Calu3 (cell line): ENCODE measurements around the gene PIK3R6. TPM values are rescaled to one million over a fixed set of nuclear protein-coding genes. Genes with fewer than 3 reads are reported as not detected.

Experiments
- BruUV-seq: library from RNA; stranded (reverse); fragments of 400-500 nt; replicated peaks from 2 replicates; lab custom pipeline; 2021; lab: Mats Ljungman, UMichigan
- CTCF ChIA-PET: fragments of 300-600 bp; sonication (Branson Sonifier 250); formaldehyde crosslinking; loops from one replicate; lab custom pipeline; 2022; ENCODE audit warnings: antibody characterized with exemption; lab: Charles Lee
- DNase-seq: peaks from one replicate; pipeline ENCODE4 v3.0.0; 2022
- H3K27ac Mint-ChIP-seq: one replicate; pipeline ENCODE4 v1.8.0; 2022; ENCODE audit warnings: mixed read lengths; ENCODE audit not compliant: unreplicated experiment
- H3K27me3 Mint-ChIP-seq: one replicate; pipeline ENCODE4 v1.8.0; 2022; ENCODE audit warnings: mixed read lengths; ENCODE audit not compliant: unreplicated experiment
- H3K36me3 Mint-ChIP-seq: one replicate; pipeline ENCODE4 v1.8.0; 2022; ENCODE audit warnings: mild to moderate bottlenecking, moderate library complexity, mixed read lengths; ENCODE audit not compliant: insufficient read depth, unreplicated experiment
- H3K4me1 Mint-ChIP-seq: one replicate; pipeline ENCODE4 v1.8.0; 2022; ENCODE audit warnings: mild to moderate bottlenecking, low read depth, mixed read lengths; ENCODE audit not compliant: unreplicated experiment
- H3K4me3 Mint-ChIP-seq: one replicate; pipeline ENCODE4 v1.8.0; 2022; ENCODE audit warnings: mild to moderate bottlenecking, low read depth, moderate library complexity, mixed read lengths; ENCODE audit not compliant: unreplicated experiment
- H3K9me3 Mint-ChIP-seq: one replicate; pipeline ENCODE4 v1.8.0; 2022; ENCODE audit warnings: low read depth, mixed read lengths; ENCODE audit not compliant: unreplicated experiment
- intact Hi-C: fragments of 100-400 bp; cut with micrococcal nuclease; formaldehyde crosslinking; loops from one replicate; pipeline ENCODE4 v1.10.0; 2022; ENCODE audit not compliant: unreplicated experiment
- total RNA-seq: library from RNA; stranded (reverse); gene quantifications from 2 replicates; pipeline ENCODE4 v1.2.3, GENCODE V29; 2022
- TF ChIP-seq, protein P1 (sequence below): fragments of 200-600 bp; IDR thresholded peaks from one replicate; pipeline ENCODE4 v1.8.0; 2022; ENCODE audit warnings: antibody characterized with exemption; ENCODE audit not compliant: unreplicated experiment

PIK3R6 gene
- total RNA-seq, 1 experiment from 2014 or later = not detected

DNA sequence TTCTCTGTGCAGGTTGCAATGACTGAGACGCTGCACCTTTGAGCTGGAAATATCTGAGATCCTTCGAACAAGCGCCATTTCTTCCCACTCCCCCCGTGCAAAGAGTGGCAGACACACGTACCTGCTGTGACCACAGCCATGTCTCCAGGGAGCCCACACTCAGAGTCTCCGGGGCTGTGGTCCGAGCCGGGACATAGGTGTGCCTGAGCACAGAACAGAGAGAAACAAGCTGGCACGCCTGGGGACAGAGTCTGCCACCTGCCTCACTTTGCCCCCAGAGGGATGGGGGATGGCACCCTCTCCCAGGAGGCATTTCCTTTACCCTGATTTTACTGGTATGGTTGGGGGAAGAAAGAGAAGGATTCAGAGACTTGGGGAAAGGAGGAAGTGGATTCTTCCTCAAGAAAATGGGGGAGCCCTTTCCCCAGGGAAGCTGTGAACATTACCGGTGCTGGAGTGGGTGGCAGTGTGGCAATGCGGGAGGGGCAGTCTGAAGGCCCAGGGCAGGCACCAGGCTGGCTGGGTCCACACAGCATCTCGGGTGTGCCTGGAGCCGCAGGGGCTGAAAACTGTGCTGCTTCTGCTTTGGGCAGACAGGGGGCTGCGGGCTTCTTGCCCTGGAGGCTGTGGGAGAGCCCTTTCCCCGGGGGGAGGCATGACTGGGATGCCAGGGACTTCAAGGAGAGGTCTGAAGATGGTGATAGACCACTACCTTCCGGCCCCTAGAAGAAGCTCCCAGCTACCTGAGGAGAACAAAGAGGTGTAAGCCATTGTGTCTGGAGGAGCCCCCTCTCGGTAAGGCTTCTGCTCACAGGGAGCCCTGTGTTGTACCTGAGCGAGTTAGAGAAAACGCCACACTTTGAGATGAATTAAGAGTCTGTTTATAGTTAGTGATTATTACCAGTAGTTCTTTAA is 6.6 kb upstream of the PIK3R6 start:
- Mint-ChIP-seq H3K9me3 (no peaks in the 10 kb centered on the region), H3K4me3 (no peak overlapping the region), H3K4me1 (no peaks in the 10 kb centered on the region), H3K36me3 (peaks cover 5% of the 10 kb centered on the region), H3K27me3 (peaks cover 72% of the 10 kb centered on the region), H3K27ac (no peak overlapping the region)
- CTCF ChIA-PET = no interaction called here
- BruUV-seq = no TSS peak
- no peak for DNase-seq
- TF ChIP-seq, protein P1, sequence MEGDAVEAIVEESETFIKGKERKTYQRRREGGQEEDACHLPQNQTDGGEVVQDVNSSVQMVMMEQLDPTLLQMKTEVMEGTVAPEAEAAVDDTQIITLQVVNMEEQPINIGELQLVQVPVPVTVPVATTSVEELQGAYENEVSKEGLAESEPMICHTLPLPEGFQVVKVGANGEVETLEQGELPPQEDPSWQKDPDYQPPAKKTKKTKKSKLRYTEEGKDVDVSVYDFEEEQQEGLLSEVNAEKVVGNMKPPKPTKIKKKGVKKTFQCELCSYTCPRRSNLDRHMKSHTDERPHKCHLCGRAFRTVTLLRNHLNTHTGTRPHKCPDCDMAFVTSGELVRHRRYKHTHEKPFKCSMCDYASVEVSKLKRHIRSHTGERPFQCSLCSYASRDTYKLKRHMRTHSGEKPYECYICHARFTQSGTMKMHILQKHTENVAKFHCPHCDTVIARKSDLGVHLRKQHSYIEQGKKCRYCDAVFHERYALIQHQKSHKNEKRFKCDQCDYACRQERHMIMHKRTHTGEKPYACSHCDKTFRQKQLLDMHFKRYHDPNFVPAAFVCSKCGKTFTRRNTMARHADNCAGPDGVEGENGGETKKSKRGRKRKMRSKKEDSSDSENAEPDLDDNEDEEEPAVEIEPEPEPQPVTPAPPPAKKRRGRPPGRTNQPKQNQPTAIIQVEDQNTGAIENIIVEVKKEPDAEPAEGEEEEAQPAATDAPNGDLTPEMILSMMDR = no peak
- intact Hi-C loops = no loop called here

DNA sequence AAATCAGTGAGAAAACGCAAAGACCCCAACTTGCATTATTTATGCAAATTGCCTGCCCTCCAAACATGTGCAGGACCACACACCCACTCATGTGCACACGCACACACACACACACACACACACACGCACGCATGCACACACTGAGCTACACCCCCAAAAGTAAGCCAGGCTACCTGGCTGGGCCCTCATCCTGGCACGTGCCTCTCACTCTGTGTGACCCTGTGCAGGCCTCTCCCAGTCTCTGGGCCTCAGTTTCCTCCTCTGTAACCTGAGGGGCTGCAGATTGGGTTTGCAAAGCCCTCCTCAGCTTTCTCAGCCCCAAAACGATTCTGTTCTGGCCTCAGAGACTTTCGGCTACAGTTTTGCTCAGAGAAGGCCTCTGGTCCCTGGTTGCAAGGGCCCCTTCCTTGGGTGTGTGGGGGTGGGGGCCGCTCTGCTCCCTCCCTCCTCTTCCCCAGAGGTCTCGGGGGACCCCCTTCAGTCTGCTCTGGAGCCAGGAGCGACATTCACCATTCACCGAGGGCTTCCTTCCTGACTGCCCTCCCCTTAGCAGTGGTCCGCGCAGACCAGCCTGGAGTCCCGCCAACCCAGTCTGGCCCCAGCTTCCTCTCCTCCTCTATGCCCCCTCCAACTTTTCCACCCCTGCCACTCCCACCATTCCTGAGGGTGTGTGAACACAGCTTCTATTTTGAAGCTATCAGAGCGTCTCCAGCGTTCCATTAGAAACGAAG is 5.4 kb upstream of the PIK3R6 start:
- intact Hi-C loops = no loop called here

DNA sequence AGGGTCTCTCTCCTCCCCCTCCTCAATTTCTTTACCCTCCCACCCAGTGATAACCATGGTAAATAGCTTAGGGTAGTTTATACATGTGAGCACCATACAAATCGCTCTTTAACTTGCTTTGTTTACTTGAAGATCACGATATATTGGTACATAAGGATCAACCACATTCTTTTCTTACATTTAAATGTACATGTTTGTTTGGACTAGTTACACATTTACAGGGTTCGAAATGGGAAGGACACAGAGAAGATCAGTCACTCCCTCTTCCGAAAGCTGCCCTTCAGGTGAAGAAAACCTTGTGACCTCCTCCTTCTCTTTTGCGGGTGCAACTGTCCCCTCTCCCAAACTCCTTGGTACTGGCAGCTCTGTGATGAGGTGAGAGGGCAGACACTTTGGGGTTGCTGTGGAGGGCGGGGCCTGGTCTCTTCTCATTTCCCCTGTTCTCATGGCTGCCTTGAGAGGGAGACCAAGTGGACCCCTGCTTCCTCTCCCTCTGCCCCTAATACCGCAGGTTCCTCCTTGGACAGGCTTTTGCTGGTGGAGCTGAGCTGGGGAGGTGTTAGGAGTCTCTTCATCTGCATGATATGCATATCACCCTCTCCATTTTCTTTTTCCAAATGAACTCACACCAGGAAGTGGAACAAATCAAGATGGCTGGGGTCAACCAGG is 4.7 kb upstream of the PIK3R6 start:
- Mint-ChIP-seq H3K27me3 (peaks cover 77% of the 10 kb centered on the region), H3K36me3 (peaks cover 5% of the 10 kb centered on the region), H3K27ac (no peak overlapping the region), H3K9me3 (no peaks in the 10 kb centered on the region), H3K4me3 (no peak overlapping the region), H3K4me1 (no peaks in the 10 kb centered on the region)
- CTCF ChIA-PET = interaction anchor here (0.5 kb wide), 1 partner anchor 650 kb away, joined by 4 read pairs; no protein-coding TSS in a partner anchor
- intact Hi-C loops = no loop called here
- no TSS peak for BruUV-seq
- no peak for DNase-seq
- TF ChIP-seq, protein P1 = no peak

More for the DNA sequence above, 5.4 kb upstream of the PIK3R6 start:
- no peak overlapping the region for H3K27ac Mint-ChIP-seq
- no peaks in the 10 kb centered on the region for H3K4me1 Mint-ChIP-seq
- TF ChIP-seq, protein P1 = no peak
- CTCF ChIA-PET = interaction anchor here (0.5 kb wide), 1 partner anchor 650 kb away, joined by 4 read pairs; no protein-coding TSS in a partner anchor
- no peak overlapping the region for H3K4me3 Mint-ChIP-seq
- H3K36me3 Mint-ChIP-seq = peaks cover 5% of the 10 kb centered on the region
- H3K9me3 Mint-ChIP-seq = no peaks in the 10 kb centered on the region
- peaks cover 72% of the 10 kb centered on the region for H3K27me3 Mint-ChIP-seq
- no TSS peak for BruUV-seq
- no peak for DNase-seq

DNA sequence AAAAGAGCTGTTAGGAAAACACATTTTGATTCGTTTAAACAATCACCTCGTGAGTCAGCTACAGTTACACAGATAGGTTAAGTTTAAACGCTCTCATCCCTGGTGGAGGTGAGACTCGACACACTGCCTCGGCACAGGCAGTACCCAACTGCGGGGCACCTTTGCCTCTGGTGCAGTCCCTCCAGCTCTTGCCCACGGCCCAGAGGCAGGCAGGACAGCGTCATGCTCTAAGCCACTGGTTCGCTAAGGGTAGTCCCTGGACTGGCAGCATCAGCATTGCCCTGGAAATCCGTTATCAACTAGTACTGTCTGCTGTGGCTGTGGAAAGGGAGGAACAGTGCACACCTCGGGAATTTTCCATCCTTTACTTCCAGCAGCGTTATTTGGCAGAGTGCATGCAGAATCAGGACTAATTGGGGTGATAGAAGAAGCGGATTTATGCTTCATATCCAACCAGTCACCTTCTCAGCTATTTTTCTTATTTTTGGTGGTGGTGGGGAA is 3.7 kb upstream of the PIK3R6 start:
- Mint-ChIP-seq H3K9me3 (no peaks in the 10 kb centered on the region), H3K27ac (no peak overlapping the region), H3K36me3 (peaks cover 5% of the 10 kb centered on the region), H3K27me3 (peaks cover 87% of the 10 kb centered on the region), H3K4me1 (no peaks in the 10 kb centered on the region), H3K4me3 (no peak overlapping the region)
- no peak for DNase-seq
- no TSS peak for BruUV-seq
- CTCF ChIA-PET = no interaction called here
- intact Hi-C loops = no loop called here
- TF ChIP-seq, protein P1 = no peak
